ENCODE results near the gene PDLIM5.
"Not testable (repeated sequence)": the region's sequence is repeated elsewhere in the genome, so short reads cannot be mapped to it uniquely, and the experiment has no call there.

The PDLIM5 gene

GRCh38 chr4:94451695-94452475, at the start of gene PDLIM5:
TSS of gene PDLIM5 (plus strand) at chr4:94451942. CDS start at chr4:94455289, 3,347 bp downstream.
- peak; percentile 86 for DNase-seq

- DNase-seq = not testable (repeated sequence)
Observed at GRCh38 chr4:94402439-94402838, 49.3 kb upstream of the PDLIM5 start.

- DNase-seq = no peak
Observed at GRCh38 chr4:94403751-94404150, 48.0 kb upstream of the PDLIM5 start.

GRCh38 chr4:94406668-94407437, 44.9 kb upstream of the PDLIM5 start:
- DNase-seq = peak; percentile 46

- DNase-seq = no peak
Observed at GRCh38 chr4:94407846-94408245, 43.9 kb upstream of the PDLIM5 start.

GRCh38 chr4:94408549-94409374, 43.0 kb upstream of the PDLIM5 start:
- DNase-seq = no peak

GRCh38 chr4:94409375-94409679, 42.4 kb upstream of the PDLIM5 start:
- DNase-seq = no peak

GRCh38 chr4:94409962-94410361, 41.8 kb upstream of the PDLIM5 start:
- DNase-seq = no peak

- DNase-seq = no peak
Observed at GRCh38 chr4:94410678-94411206, 41.0 kb upstream of the PDLIM5 start.

- DNase-seq = no peak
Observed at GRCh38 chr4:94411296-94411695, 40.4 kb upstream of the PDLIM5 start.

GRCh38 chr4:94412019-94412657, 39.6 kb upstream of the PDLIM5 start:
- DNase-seq = no peak

- DNase-seq = no peak
Observed at GRCh38 chr4:94412658-94413038, 39.1 kb upstream of the PDLIM5 start.

- no peak for DNase-seq
Observed at GRCh38 chr4:94413085-94413840, 38.5 kb upstream of the PDLIM5 start.

- no peak for DNase-seq
Observed at GRCh38 chr4:94414907-94415306, 36.8 kb upstream of the PDLIM5 start.

- DNase-seq = no peak
Observed at GRCh38 chr4:94415448-94415847, 36.3 kb upstream of the PDLIM5 start.

GRCh38 chr4:94416335-94416734, 35.4 kb upstream of the PDLIM5 start:
- no peak for DNase-seq

GRCh38 chr4:94416981-94417380, 34.8 kb upstream of the PDLIM5 start:
- DNase-seq = no peak

- no peak for DNase-seq
Observed at GRCh38 chr4:94419549-94419948, 32.2 kb upstream of the PDLIM5 start.

GRCh38 chr4:94419956-94420355, 31.8 kb upstream of the PDLIM5 start:
- DNase-seq = no peak

GRCh38 chr4:94420356-94420755, 31.4 kb upstream of the PDLIM5 start:
- DNase-seq = no peak

- DNase-seq = no peak
Observed at GRCh38 chr4:94426783-94427182, 25.0 kb upstream of the PDLIM5 start.

- DNase-seq = no peak
Observed at GRCh38 chr4:94428884-94429283, 22.9 kb upstream of the PDLIM5 start.

Measured in activated CD4-positive, alpha-beta T cell treated with anti-CD3 and anti-CD28 coated beads, Interleukin-2, amount 50 U/mL, for 1 hour (primary cell).